ENCODE measurements around the gene FOXB2. TPM values are rescaled to one million over a fixed set of nuclear protein-coding genes. Genes with fewer than 3 reads are reported as not detected.

The FOXB2 gene
- polyA plus RNA-seq, 1 of the 3 experiments (the other 2 are of a cell fraction), result not detected

- TF ChIP-seq EP300 (IDR thresholded peaks at IDR 0.05; ENCODE audit: borderline replicate concordance in 1 of 2, low read depth in 1 of 2, low read length in 1 of 2), result no peak
- no peak for TF ChIP-seq FOXM1 (IDR thresholded peaks at IDR 0.05; ENCODE audit: low read depth)
- TF ChIP-seq IRF3 (IDR thresholded peaks at IDR 0.05; ENCODE audit: low read depth, low read length), result no peak
- no peak for TF ChIP-seq TAF1 (IDR thresholded peaks at IDR 0.05; ENCODE audit: borderline replicate concordance, low read depth, low read length)
- no peak for TF ChIP-seq ZBTB33 (IDR thresholded peaks at IDR 0.05; ENCODE audit: borderline replicate concordance, low read depth)
- no peak for TF ChIP-seq USF1 (IDR thresholded peaks at IDR 0.05; ENCODE audit: borderline replicate concordance, low read depth)
- no peak for TF ChIP-seq FOXJ3 (CRISPR knock-in tag; IDR thresholded peaks at IDR 0.05)
- no peak for TF ChIP-seq SMC3 (IDR thresholded peaks at IDR 0.05; ENCODE audit: low read depth, low read length)
- TF ChIP-seq RAD21 (IDR thresholded peaks at IDR 0.05; ENCODE audit: low read length), result no peak
Observed at GRCh38 chr9:76980566-76980965, 38.9 kb upstream of the FOXB2 start (continued).

GRCh38 chr9:76984486-76984885 is 35.0 kb upstream of the FOXB2 start:
- Histone ChIP-seq H3K79me2 (ENCODE audit: insufficient read depth) (no peaks in the 10 kb centered on the region), H3K9me2 (no peaks in the 10 kb centered on the region), H3K4me3 (ENCODE audit: low read depth in 2 of 2, low read length in 1 of 2) (no peak overlapping the region), H3K4me2 (no peak overlapping the region), H4K20me1 (ENCODE audit: insufficient read depth) (no peaks in the 10 kb centered on the region), H3K9ac (no peak overlapping the region), H3K4me1 (ENCODE audit: control insufficient read depth in 1 of 2, insufficient read depth in 2 of 2, low read depth in 1 of 2, low read length in 1 of 2) (no peaks in the 10 kb centered on the region), H3K9me3 (no peaks in the 10 kb centered on the region), H3K36me3 (replicated peaks in 1 of 2; ENCODE audit: control insufficient read depth in 1 of 2, insufficient read depth in 2 of 2, low read length in 1 of 2) (no peaks in the 10 kb centered on the region), H2AFZ (ENCODE audit: low read depth) (no peak overlapping the region), H3K27ac (ENCODE audit: low read depth in 2 of 2, low read length in 1 of 2) (no peak overlapping the region), H3K27me3 (ENCODE audit: insufficient read depth) (peaks cover 34% of the 10 kb centered on the region), H3F3A (replicated peaks; ENCODE audit: insufficient read depth) (no peaks in the 10 kb centered on the region)
- DNase-seq, result no peak
- no peak for TF ChIP-seq GATA2 (CRISPR knock-in tag; IDR thresholded peaks at IDR 0.05)
- no peak for TF ChIP-seq PBX3 (IDR thresholded peaks at IDR 0.05)
- no peak for TF ChIP-seq REST (IDR thresholded peaks at IDR 0.05; ENCODE audit: low read depth, low read length)
- ChIA-PET CTCF (no interaction called here), POLR2A (no interaction called here)
- 8% methylated on average over 4 of the region's 4 CpGs for WGBS (ENCODE audit: low lambda C conversion rate)
